Heart right ventricle (tissue), 16 donors: ENCODE data around the gene CARD11. TPM values are rescaled to one million over a fixed set of nuclear protein-coding genes. Genes with fewer than 3 reads are reported as not detected.
"Not testable (repeated sequence)": the region's sequence is repeated elsewhere in the genome, so short reads cannot be mapped to it uniquely, and the experiment has no call there.

Experiments
- ATAC-seq, 8 donors: fragments of 200-7000 bp; cut with Tn5 transposase; one replicate each; pipeline ENCODE4 v1.9.1; 2020; ENCODE audit warnings: mild to moderate bottlenecking in 8 of 8, moderate library complexity in 8 of 8, moderate number of reproducible peaks in 1 of 8
- DNase-seq, 2 donors: peaks; one replicate each; pipeline ENCODE4 v3.0.0-alpha.2; 2020
- H3K27ac ChIP-seq, 10 donors: fragments of 200-600 bp; sonication (generic) in 2 of 10; one replicate each; pipeline versions ENCODE4 v1.5.0 to v1.8.0; 2020 to 2022; ENCODE audit warnings: mild to moderate bottlenecking in 3 of 10
- H3K27me3 ChIP-seq, 7 donors: fragments of 200-600 bp; one replicate each; pipeline ENCODE4 v1.8.0; 2021 to 2022; ENCODE audit warnings: mild to moderate bottlenecking in 2 of 7
- H3K36me3 ChIP-seq, 9 donors: fragments of 200-600 bp; sonication (generic) in 1 of 9; one replicate each; pipeline versions ENCODE4 v1.5.0 to v1.8.0; 2020 to 2022; ENCODE audit warnings: mild to moderate bottlenecking in 2 of 9
- H3K4me1 ChIP-seq, 9 donors: fragments of 200-600 bp; sonication (generic) in 1 of 9; one replicate each; pipeline versions ENCODE4 v1.5.0 to v1.8.0; 2020 to 2022; ENCODE audit warnings: mild to moderate bottlenecking in 4 of 9
- H3K4me3 ChIP-seq, 10 donors: fragments of 200-600 bp; sonication (generic) in 2 of 10; one replicate each; pipeline versions ENCODE4 v1.5.0 to v1.8.0; 2020 to 2022; ENCODE audit warnings: mild to moderate bottlenecking in 7 of 10, moderate library complexity in 2 of 10
- H3K9me3 ChIP-seq, 11 donors: fragments of 200-600 bp in 10 of 11; sonication (generic) in 2 of 11; one replicate each; pipeline versions ENCODE4 v1.5.0 to v1.8.0; 2013 to 2022; ENCODE audit warnings: mild to moderate bottlenecking in 2 of 11, control low read depth in 1 of 11, moderate library complexity in 1 of 11
- WGBS, 2 donors: extraction: QIAGEN DNeasy Blood & Tissue Kit; methylation state at CpG; one replicate each; pipeline ENCODE4 v1.1.7; 2013; ENCODE audit warnings: inconsistent platforms in 1 of 2; 5-methylcytosine and 5-hydroxymethylcytosine counted together
- intact Hi-C, 10 donors: fragments of 100-400 bp; cut with DNase I; formaldehyde crosslinking; loops; one replicate each; pipeline versions ENCODE4 v1.11.1 to v1.14.2; 2022
- polyA plus RNA-seq, 2 donors: library from polyadenylated mRNA; stranded (reverse); fragments of 200-250 nt; gene quantifications; one replicate each; pipeline ENCODE4 v1.2.3, GENCODE V29; 2013
- total RNA-seq, 10 donors: library from RNA; stranded (reverse); fragmentation: NEBNext Ultra II Directional in 3 of 10; extraction: Animal tissue kit (Norgen Biotek cat#: 25700) in 3 of 10; gene quantifications; one replicate each; pipeline versions ENCODE4 v1.2.1 to v1.2.4, GENCODE V29; 2021 to 2023
- TF ChIP-seq, protein P1 (sequence below), 9 donors: fragments of 200-600 bp; sonication (generic) in 2 of 9; IDR thresholded peaks; one replicate each; pipeline versions ENCODE4 v1.5.0 to v1.8.0; 2021 to 2022; ENCODE audit warnings: antibody characterized with exemption in 9 of 9, mild to moderate bottlenecking in 5 of 9, moderate library complexity in 1 of 9
- donor health status: Arrhythmogenic right ventricular cardiomyopathy.
- donor health status: ischemic (EF 13 %, LVEDD 7.1; RV severe dilation, severe dysfunction).
- donor health status: healthy with polysubstance abuse.
- donor health status: DM: no; HTN: yes; CAD: no.
- donor health status: DM: no; HTN: no; CAD: no.
- donor health status: ischemic (EF 25% LVEDD 6.9; RV normal size, moderate dysfunction).
- donor health status: ischemic (EF 25% LVEDD 5.7; RV mildly dilated, moderate dysfunction).
- donor health status: healthy.
- donor health status: DM: yes; HTN: yes; CAD: no.
- donor health status: Ischemic cardiomyopathy.
- donor health status: ischemic (EF 35%, LVEDD 5.7; RV mildly dilated, moderate dysfunction).
- donor health status: nonischemic (EF 11% LVEDD 7.7; RV severe dilation, severe dysfunction).
- donor health status: DM: yes; HTN: yes; CAD: no.
- donor health status: PGD.
- donor health status: ischemic (EF 29% LVEDD 5.4; RV normal size, mild dysfunction).
- donor health status: nonischemic (EF 23%, LVEDD 6.1; RV moderate dilation, normal function).

The CARD11 gene
- total and polyA plus RNA-seq, 12 donors = 0.14 to 1.7 (median 0.30) TPM; not detected in 1

- DNase-seq (no peak), ATAC-seq (no peak)
- peaks cover 0 to 17% (median 0%) of the 10 kb centered on the region in 9 donors for H3K4me1 ChIP-seq
- no peaks in the 10 kb centered on the region for H3K36me3 ChIP-seq
- intact Hi-C loops = no loop called here
- H3K9me3 ChIP-seq = peaks cover 0 to 9% (median 0%) of the 10 kb centered on the region in 11 donors
- peaks cover 0 to 52% (median 24%) of the 10 kb centered on the region in 7 donors for H3K27me3 ChIP-seq
- H3K27ac ChIP-seq = no peak overlapping the region
- no peak overlapping the region for H3K4me3 ChIP-seq
- TF ChIP-seq, protein P1, sequence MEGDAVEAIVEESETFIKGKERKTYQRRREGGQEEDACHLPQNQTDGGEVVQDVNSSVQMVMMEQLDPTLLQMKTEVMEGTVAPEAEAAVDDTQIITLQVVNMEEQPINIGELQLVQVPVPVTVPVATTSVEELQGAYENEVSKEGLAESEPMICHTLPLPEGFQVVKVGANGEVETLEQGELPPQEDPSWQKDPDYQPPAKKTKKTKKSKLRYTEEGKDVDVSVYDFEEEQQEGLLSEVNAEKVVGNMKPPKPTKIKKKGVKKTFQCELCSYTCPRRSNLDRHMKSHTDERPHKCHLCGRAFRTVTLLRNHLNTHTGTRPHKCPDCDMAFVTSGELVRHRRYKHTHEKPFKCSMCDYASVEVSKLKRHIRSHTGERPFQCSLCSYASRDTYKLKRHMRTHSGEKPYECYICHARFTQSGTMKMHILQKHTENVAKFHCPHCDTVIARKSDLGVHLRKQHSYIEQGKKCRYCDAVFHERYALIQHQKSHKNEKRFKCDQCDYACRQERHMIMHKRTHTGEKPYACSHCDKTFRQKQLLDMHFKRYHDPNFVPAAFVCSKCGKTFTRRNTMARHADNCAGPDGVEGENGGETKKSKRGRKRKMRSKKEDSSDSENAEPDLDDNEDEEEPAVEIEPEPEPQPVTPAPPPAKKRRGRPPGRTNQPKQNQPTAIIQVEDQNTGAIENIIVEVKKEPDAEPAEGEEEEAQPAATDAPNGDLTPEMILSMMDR (IDR thresholded peaks at IDR 0.05) = no peak
- 70 to 76% methylated on average over 15 of the region's 15 CpGs for WGBS, 2 donors
These were observed 84.5 kb downstream of the CARD11 start for GRCh38 chr7:2959103-2959680.

DNA sequence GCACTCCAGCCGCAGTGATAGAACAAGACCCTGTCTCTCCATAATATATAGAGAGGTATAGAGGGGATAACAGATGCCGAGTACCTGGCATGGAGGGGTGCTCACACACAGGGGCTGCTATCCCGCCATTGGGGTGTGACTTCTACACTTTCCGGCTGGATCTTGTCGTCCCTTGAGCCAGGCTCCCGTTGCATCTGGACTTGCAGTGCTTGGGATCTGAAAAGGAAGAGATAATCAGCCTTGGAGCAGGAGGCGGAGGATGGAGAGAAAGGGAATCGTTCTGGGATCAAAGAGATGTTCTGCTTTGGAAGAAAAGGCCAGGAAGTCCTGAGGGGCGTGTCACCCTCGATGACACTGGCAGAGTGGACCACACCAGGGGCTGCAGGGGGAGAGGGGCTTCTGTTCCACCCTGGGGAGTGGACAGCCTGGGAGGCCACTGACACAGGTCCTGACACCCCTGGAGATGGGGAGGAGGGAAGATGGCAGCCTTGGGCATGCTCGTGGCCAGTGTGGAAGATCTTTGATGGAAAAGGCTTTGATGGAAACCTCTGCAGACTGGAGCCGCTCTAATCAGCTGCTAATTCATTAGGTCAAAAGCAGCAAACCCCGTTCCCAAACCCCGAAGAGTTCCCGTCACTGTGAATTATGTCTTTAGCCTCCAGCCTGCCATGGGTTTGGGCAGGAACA is 85.1 kb downstream of the CARD11 start:
- H3K4me1 ChIP-seq = peaks cover 0 to 22% (median 0%) of the 10 kb centered on the region in 9 donors
- H3K36me3 ChIP-seq = no peaks in the 10 kb centered on the region
- peaks cover 0 to 3% (median 0%) of the 10 kb centered on the region in 11 donors for H3K9me3 ChIP-seq
- intact Hi-C loops = no loop called here
- WGBS, 2 donors = 77 to 81% methylated on average over 15 of the region's 15 CpGs
- DNase-seq (no peak), ATAC-seq (no peak)
- H3K27ac ChIP-seq = no peak overlapping the region
- TF ChIP-seq, protein P1 (IDR thresholded peaks at IDR 0.05) = no peak
- H3K27me3 ChIP-seq = peaks cover 0 to 53% (median 30%) of the 10 kb centered on the region in 7 donors
- no peak overlapping the region for H3K4me3 ChIP-seq

GRCh38 chr7:2957369-2957727 is 86.3 kb downstream of the CARD11 start:
- intact Hi-C loops = not testable (repeated sequence)

GRCh38 chr7:2956526-2957368 is 86.9 kb downstream of the CARD11 start:
- 68 to 76% methylated on average over 12 of the region's 12 CpGs for WGBS, 2 donors
- TF ChIP-seq, protein P1 (IDR thresholded peaks at IDR 0.05) = no peak
- DNase-seq = no peak

More at GRCh38 chr7:2957369-2957727, 86.3 kb downstream of the CARD11 start:
- WGBS, 2 donors = 82 to 85% methylated on average over 5 of the region's 5 CpGs
- H3K36me3 ChIP-seq, ATAC-seq, H3K9me3 ChIP-seq, DNase-seq, H3K27ac ChIP-seq, H3K4me3 ChIP-seq: not testable (repeated sequence)
- peaks cover 0 to 53% (median 35%) of the 10 kb centered on the region in 7 donors for H3K27me3 ChIP-seq
- H3K4me1 ChIP-seq = peaks cover 0 to 18% (median 0%) of the 10 kb centered on the region in 9 donors

More at GRCh38 chr7:2956526-2957368, 86.9 kb downstream of the CARD11 start:
- peaks cover 0 to 53% (median 34%) of the 10 kb centered on the region in 7 donors for H3K27me3 ChIP-seq
- H3K4me1 ChIP-seq = peaks cover 0 to 19% (median 0%) of the 10 kb centered on the region in 9 donors
- intact Hi-C loops = no loop called here
- no peaks in the 10 kb centered on the region for H3K36me3 ChIP-seq
- ATAC-seq = no peak
- peak overlapping the region in 1 of 10 donors; percentile 61 for H3K27ac ChIP-seq
- H3K4me3 ChIP-seq = no peak overlapping the region
- H3K9me3 ChIP-seq = no peaks in the 10 kb centered on the region
